HG02973 (cell line): ENCODE results near the gene IL1RN.

ENCODE experiments used
- ATAC-seq: cut with Tn5 transposase; IDR thresholded peaks from one replicate; pipeline ENCODE4 v1.9.1; 2021; ENCODE audit warnings: moderate library complexity; ENCODE audit not compliant: unreplicated experiment

IL1RN gene

DNA sequence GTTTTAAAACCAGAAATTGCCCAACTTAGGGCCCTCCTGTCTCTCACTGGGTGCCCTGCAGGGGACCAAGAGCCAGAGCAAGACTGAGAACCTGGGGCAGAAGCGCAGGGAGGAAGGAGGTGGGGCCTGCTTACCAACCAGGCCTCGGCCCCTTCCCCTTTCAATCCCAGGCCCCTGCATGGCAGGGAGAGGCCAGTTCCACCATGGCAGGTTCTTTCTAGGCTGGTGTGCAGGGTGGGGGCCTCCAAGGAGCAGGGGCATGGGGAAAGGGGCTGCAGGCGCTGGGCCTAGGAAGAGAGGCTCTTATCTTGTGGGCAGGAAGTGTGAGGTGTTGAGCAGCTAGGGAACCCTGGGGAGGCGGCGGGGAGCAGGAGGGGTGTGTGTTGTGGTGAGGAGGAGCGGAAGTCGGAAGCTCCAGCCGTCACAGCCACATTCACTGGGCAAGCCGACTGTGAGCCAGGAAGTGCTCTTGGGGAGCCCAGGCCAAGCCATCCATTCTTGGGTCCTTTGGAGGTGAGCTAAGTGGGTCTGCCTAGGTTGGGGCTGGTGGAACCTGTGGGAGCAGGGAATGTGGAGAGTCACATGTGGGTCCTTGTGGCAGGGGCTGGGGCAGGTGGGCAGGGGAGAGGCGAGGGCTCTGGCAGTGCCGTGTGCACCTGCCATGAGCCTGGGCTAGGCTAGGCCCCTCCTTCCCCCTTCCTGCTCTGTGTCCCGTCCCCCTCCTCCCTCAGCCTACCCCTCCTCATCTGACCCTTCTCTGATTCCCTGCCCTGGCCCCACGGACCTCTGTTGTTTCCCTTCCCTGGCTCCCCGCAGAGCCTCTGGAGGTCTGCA, 46.4 kb downstream of the IL1RN start, which contains the start of gene PSD4:
PSD4 (plus strand) TSS at position 430 of the 834 bp plus-strand sequence. CDS start 8,486 bp downstream, outside the sequence.
- ATAC-seq, result peak; percentile 74

DNA sequence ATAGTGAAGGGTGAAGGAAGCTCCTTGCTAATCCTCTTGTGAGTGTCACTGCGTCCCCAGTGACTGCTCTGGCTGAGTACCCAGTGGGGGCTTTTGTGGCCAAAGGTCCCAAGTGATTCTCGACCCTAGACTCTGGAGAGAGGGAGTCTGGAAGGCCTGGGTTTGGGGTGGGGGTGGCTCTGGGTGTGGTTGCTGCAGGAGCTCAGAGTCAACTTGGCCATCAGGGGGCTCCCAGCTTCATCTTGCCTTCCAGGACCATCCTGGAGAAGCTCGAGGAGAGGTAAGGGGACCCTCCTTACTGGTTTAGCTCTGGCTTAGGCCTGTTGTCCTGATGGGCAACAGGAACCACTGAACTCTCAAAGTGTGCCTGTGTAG, 47.0 kb downstream of the IL1RN start:
- ATAC-seq, result no peak

DNA sequence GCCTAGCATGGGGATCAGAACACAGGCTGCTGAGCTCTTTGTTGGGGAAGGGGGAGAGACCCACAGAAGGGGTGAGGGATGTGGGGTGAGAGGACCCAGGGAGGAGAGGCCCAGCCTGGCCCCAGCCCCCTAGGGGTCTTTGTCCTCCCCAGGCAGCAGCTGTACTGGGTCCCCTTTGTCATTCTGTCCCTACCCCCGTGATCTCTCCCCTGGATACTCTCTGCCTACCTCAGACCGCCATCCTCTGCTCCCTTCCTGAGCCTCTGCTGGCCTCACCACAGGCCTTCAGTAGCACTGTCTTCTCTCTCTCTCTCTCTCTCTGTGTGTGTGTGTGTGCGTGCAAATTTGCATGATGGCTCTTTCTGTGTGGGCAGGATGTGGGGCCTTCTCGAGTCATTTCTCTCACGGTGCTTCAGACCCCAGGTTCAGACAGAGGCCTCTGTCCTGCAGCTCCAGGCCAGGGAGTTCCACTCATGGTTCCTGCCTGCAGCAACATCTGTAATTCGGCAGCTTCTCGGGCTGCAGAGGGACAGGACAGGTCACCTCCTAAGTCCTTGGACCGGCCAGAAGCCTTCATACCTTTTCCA, 47.7 kb downstream of the IL1RN start:
- ATAC-seq, result peak; percentile 59

DNA sequence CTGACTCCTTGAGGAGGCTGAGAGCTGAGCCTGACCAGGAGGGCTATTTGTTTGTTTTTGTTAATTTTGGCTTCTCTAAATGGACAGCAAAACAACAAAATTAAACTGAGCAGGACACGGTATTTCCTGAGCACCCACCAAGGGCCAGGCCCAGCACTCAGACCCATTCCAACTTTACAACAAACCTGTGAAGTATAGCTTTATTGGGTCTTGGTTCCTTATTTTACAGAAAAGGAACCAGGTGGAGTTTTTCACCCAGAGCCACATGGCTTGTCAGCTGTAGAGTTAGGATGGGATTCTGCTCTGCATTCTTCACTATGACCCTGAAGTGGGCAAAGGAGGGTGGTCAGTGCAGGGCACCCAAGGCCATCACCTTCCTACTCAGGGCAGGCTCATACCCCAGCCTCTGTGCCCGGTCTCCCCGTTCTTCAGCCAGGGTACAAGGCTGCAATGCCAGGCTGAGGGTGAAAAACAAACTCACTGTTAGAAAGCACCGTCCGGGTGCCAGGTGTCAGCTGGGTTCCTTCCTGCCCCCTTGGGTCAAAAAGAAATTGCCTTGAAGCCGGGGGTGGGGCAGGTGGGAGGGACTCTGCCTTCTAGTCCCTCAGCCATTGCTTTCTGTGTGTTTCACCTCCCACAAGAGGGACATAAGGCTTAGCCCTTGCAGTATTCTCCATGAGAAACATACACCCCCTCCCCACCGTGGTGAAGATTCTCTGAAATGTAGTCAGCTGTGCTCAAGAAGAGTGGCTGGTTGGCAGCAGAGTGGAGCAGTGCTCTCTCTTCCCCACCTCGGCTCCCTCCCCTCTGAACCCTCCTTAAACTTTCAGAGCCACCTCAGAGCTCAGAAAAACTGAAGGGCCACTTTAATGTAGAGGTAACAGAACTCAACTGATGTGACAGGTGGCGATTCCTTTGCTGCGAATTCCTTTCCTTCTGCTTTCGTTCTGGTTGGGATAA, 48.6 kb downstream of the IL1RN start:
- ATAC-seq, result no peak

DNA sequence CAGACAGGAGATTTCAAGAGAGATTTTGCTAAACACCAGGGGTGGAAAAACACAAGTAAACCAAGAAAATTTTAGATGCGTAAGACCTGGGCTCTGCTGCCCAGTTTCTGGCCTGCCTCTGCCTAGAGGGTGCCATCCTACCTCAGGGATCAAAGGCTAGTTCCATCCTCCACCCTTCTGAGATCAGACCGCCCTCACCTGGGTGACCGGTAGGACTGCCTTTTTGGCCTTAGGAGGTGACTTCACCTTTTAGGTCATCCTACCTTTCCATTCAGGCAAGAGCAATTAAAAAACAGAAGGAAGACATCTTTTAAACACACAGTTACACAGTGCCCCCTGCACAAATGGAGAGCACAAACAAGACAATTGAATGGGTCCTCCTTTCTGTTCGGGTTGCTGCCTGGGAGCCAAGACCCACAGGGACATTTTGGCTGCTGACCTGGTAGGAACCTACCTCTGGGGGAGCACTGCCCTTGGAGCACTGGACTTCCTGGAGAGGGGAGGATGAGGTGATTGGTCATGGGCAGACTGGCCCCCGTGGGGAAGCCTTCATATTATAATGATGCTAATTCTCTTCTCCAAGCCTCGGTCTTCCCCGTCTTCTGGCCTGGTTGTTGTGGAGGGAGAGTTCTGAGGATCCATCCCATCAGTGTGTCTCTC, 49.4 kb downstream of the IL1RN start:
- no peak for ATAC-seq

DNA sequence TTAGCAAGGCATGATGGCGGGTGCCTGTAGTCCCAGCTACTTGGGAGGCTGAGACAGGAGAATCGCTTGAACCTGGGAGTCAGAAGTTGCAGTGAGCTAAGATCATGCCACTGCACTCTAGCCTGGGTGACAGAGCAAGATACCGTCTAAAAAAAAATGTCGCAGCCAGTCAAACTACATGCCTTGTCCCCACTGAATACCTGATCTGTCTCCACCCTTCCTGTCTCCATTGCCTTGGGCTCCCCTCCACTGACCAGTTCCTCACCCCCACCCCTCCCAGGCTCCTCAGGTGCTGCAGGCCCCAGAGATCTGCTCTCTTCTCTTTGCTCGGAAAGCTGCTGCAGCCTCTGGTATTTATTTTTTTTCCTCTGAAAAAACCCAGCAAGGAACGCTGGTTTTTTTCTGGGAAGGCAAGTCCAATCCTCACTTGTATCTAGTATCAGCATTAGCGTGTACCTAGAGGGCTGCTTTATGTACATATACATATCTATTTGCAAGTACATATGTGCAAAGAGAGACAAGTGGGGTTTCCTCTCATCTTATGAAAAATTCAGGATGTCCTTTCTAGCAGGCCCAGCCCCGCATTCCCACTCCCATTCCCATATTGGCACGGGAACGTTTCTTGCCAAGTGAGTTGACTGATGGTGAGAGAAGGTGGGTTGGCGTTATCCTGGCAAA, 50.8 kb downstream of the IL1RN start:
- ATAC-seq, result no peak

DNA sequence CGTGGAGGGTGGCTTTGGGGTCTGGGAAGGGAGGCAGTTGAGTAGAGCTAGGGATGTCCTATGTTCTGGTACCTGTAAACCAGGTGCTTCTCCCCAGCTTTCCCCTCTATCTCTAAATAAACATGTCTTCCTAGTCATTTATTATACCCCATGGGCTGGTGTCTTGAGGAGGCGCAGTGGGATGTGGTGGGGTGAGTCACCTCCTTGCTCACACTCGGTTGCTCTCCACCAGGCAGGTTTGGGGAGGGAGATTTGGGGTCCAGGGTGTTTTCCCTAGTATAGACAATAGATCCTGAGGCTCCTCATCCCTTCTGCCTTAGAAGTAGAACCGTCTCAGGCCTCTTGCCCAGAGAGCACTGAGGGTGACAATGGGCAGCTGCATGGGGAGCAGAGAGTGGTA, 51.5 kb downstream of the IL1RN start:
- no peak for ATAC-seq

DNA sequence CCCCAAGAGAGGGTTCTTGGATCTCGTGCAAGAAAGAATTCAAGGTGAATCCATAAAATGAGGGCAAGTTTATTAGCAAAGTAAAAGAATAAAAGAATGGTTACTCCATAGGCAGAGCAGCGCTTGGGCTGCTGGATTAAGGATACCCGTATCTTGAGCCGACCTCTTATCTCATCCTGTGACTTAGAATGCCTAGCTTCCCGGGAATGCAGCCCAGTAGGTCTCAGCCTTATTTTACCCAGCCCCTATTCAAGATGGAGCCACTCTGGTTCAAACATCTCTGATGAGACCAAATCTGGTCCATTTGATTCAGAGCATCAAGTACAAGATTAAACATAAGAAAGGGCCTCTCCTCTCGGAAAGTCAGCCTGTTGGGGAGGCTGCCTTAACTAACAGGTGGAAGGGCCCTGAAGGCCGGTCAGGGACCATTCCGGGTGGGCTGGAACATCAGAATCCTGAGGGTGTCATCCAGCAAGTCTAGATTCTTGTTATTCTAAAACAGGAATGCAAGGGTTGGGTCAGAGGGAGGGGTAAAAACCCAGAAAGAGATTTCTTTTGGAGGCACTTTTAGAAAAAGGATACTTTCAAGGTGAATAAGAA, 52.1 kb downstream of the IL1RN start:
- ATAC-seq, result no peak

DNA sequence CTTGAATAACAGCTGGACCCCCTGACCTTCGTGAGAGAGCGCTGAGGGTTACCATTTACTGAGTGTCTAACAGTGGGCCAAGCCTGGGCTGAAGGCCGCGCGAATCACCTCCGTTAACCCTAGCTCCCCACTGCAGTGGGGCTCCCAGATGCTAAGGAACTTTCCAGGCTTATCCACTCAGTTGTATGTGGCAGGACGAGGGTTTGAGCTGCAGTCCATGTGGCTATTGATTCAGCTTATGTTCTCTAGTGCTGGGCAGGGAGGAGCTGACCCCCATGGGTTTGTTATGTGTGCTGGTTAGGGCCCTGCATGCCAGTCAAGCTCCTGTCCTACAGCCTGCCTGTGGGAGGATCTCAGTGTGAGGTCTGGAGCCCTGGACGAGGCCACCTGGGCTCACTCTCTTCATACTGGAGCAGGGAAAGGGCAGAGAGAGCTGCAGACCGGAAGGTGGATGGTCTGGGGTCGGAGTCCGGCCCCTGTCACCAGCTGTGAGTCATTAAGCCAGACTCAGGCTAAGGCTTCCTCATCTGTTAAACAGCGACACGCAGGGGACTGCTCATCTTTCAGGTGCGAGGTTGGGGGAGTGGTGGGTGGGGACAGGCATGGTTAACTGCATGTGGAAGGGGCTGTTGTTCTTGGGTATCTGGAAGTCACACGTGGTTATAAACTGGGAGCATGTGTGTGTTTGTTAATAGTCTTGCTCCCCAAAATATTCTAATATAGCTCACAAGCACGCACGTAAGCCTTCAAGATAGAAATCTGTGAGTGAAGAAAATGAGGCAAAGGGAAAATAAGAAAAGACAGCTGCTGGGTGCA, 52.9 kb downstream of the IL1RN start:
- ATAC-seq, result no peak

DNA sequence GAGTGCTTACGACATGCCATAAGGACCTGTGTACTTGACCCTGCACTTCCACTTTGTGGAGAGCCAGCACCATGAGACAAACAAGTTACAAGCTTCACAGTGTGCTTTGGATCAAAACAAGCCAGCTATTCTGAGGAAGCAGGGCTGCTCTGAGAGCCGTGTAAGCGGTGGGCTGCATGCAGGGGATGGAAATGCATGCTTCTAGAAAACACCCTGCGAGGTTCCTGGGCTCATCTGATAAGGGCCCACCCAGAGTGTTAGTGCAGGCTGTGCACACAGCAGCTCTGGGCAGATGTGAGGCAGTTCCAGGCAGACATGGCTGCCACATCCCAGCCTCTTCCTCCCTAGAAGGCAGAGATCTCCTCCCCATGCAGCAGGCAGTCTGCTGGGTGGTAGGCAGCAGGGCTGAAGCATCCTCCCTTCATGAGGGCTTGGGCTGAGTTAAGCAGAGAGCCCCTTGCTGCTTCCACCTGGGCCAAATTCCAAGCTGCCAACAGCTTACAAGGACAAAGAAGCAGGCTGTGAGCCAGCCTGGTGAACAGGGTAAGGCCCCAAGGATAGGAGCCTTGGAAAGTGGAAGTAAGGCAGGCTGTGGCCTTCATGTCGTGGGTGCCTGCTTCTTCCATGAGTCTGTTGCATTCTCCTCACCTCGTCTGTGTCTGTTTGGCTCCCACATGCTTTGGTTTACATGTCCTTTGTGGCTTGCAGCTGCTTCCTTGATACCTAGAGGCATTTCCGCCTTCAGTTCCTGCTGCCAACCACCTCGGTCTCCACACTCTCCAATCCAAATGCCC, 54.1 kb downstream of the IL1RN start:
- no peak for ATAC-seq

DNA sequence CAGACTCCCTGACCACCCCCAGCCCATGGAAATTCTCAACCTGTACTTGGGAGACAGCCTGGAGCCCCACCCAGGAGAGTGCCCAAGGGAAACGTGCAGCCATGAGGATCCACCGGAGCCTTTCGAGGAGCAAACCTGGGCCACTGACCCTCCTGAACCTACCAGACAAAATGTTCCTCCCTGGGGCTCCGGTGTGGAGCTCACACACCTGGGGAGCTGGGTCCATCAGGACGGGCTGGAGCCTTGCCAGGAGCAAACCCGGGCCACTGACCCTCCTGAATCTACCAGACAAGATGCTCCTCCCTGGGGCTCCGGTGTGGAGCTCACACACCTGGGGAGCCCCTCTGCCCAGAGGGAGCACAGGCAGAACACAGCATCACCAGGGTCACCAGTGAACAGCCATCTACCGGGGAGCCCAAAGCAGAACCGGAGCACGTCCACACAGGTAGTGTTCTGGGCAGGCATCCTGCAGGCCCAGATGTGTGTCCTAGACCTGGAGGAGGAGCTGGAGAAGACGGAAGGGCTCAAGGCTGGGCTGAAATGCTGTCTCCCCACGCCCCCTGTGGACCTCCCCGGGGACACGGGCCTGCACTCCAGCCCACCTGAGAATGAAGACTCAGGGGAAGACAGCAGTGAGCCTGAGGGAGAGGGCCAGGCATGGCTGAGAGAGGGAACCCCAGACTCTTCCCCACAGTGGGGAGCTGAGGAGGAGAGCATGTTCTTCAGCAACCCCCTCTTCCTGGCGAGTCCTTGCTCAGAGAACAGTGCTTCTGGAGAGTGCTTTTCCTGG, 55.3 kb downstream of the IL1RN start:
- no peak for ATAC-seq

DNA sequence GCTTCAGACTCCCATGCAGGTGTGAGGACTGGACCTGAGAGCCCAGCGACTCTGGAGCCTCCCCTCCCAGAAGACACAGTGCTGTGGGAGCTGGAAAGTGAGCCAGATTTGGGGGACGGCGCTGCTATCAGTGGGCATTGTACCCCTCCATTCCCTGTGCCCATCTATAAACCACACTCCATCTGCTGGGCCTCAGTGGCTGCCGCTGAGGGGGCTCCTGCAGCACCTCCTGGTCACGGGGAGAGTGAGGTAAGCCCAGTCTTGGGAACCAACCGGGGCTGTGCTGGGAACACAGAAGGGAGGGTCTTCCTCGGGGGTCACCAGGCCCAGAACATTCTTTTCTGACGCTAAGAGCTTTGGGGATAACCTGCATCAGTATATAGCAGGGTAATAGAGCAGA, 55.9 kb downstream of the IL1RN start:
- ATAC-seq, result no peak
